OCI-LY7 (cell line): ENCODE results near the gene GM2A. TPM values are rescaled to one million over a fixed set of nuclear protein-coding genes. Genes with fewer than 3 reads are reported as not detected.

ENCODE experiments used
- BruUV-seq: library from RNA; stranded (reverse); fragments of 400-500 nt; replicated peaks from 2 replicates; lab custom pipeline; 2021; lab: Mats Ljungman, UMichigan
- CTCF ChIA-PET: fragments of 300-600 bp; sonication (Branson Sonifier 250); formaldehyde crosslinking; loops from one replicate; lab custom pipeline; 2022; ENCODE audit warnings: antibody characterized with exemption; ENCODE audit not compliant: unreplicated experiment; lab: Charles Lee
- POLR2A ChIA-PET: fragments of 300-600 bp; sonication (Branson Sonifier 250); formaldehyde crosslinking; loops from one replicate; lab custom pipeline; 2022; ENCODE audit warnings: antibody characterized with exemption; lab: Charles Lee
- DNase-seq: peaks from one replicate; pipeline ENCODE4 v3.0.0-alpha.2; 2015; ENCODE audit warnings: low spot score
- H2AFZ ChIP-seq: fragments of 200-600 bp; sonication (generic), shearing (Covaris generic); 2 replicates; pipeline ENCODE4 v1.6.1; 2014; ENCODE audit warnings: mild to moderate bottlenecking, antibody characterized with exemption, low read length, moderate library complexity
- H3K27ac ChIP-seq: fragments of 200-600 bp; sonication (generic); 2 replicates; pipeline ENCODE4 v1.5.1; 2014; ENCODE audit warnings: mixed run types, low read depth, mild to moderate bottlenecking, moderate library complexity, low read length, inconsistent platforms; ENCODE audit not compliant: poor library complexity, severe bottlenecking
- H3K36me3 ChIP-seq: fragments of 200-600 bp; sonication (generic); 2 replicates; pipeline ENCODE4 v1.6.1; 2014; ENCODE audit warnings: mild to moderate bottlenecking, antibody characterized with exemption, low read length, moderate library complexity, mixed read lengths; ENCODE audit not compliant: insufficient read depth
- H3K4me1 ChIP-seq: fragments of 200-600 bp; sonication (generic); 2 replicates; pipeline ENCODE4 v1.5.1; 2014; ENCODE audit warnings: mild to moderate bottlenecking, low read length; ENCODE audit not compliant: insufficient read depth, poor library complexity, severe bottlenecking
- H3K4me2 ChIP-seq: fragments of 200-600 bp; sonication (generic); 2 replicates; pipeline ENCODE4 v1.6.1; 2014; ENCODE audit warnings: mild to moderate bottlenecking, low read length
- H3K4me3 ChIP-seq: fragments of 200-600 bp; sonication (generic); 2 replicates; pipeline ENCODE4 v1.5.1; 2014; ENCODE audit warnings: mild to moderate bottlenecking, low read depth, low read length; ENCODE audit not compliant: poor library complexity, severe bottlenecking
- H3K79me2 ChIP-seq: fragments of 200-600 bp; sonication (generic); 2 replicates; pipeline ENCODE4 v1.6.1; 2016; ENCODE audit warnings: low read depth, mild to moderate bottlenecking, low read length, moderate library complexity, mixed read lengths; ENCODE audit not compliant: insufficient read depth
- H3K9me2 ChIP-seq: fragments of 200-600 bp; sonication (generic); 2 replicates; pipeline ENCODE4 v1.6.1; 2016; ENCODE audit warnings: mild to moderate bottlenecking, low read length, mixed read lengths; ENCODE audit not compliant: insufficient read depth
- H3K9me3 ChIP-seq: fragments of 200-600 bp; sonication (generic); 2 replicates; pipeline ENCODE4 v1.6.1; 2014; ENCODE audit warnings: mild to moderate bottlenecking, mixed run types, low read length, mixed read lengths
- H4K20me1 ChIP-seq: fragments of 200-600 bp; sonication (generic); 2 replicates; pipeline ENCODE4 v1.6.1; 2014; ENCODE audit warnings: mild to moderate bottlenecking, antibody characterized with exemption, low read length, moderate library complexity, mixed read lengths; ENCODE audit not compliant: insufficient read depth
- CTCF ChIP-seq: fragments of 200-600 bp; sonication (generic); conservative IDR thresholded peaks from 2 replicates; pipeline ENCODE4 v1.5.1; 2014; ENCODE audit warnings: mild to moderate bottlenecking, antibody characterized with exemption, low read length, moderate library complexity, mixed read lengths
- EZH2phosphoT487 ChIP-seq: fragments of 200-600 bp; sonication (generic); IDR thresholded peaks from 2 replicates; pipeline ENCODE4 v1.6.1; 2018; ENCODE audit warnings: low read depth, borderline replicate concordance, mild to moderate bottlenecking, mixed run types, antibody characterized with exemption, low read length, moderate library complexity, mixed read lengths
- intact Hi-C: fragments of 100-400 bp; cut with micrococcal nuclease; formaldehyde crosslinking; loops from one replicate; pipeline ENCODE4 v1.10.0; 2022; ENCODE audit not compliant: unreplicated experiment
- total RNA-seq, 2 experiments: library from RNA; depleted of rRNA in 1 of 2; stranded (reverse); fragments of >200 nt in 1 of 2; shearing (Covaris generic) in 1 of 2; gene quantifications; 2 replicates each; pipeline ENCODE4 v1.2.3, GENCODE V29; 2014 to 2022

Gene GM2A
- total RNA-seq, 2 experiments from 2014 or later = 52.4 to 64.5 TPM

DNA sequence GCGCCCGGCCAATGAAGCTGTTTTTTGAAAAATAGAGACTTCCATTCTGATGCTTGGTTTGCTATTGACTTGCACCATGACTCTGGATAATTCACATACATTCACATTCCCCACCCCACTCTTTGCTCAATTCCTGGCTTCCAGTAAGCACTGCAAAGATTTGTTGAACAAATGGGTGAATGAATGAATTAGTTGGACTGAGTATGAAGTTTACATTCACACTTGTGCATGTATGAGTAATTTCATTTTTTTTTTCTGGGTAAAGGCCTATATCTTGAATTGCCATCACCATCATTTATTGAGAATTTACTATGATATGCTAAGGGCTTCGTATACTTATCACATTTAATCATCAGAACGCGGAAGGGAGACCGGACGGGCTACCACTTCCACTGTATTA is 15.3 kb upstream of the GM2A start:
- Histone ChIP-seq H3K4me1 (peaks cover 88% of the 10 kb centered on the region), H3K4me2 (peak overlapping the region; percentile 69), H3K79me2 (no peaks in the 10 kb centered on the region), H2AFZ (peak overlapping the region; percentile 25; the same call in 1 of the 2 replicates), H4K20me1 (no peaks in the 10 kb centered on the region), H3K4me3 (peak overlapping the region; percentile 49), H3K9me3 (no peaks in the 10 kb centered on the region), H3K27ac (peak overlapping the region; percentile 72), H3K9me2 (no peaks in the 10 kb centered on the region), H3K36me3 (no peaks in the 10 kb centered on the region)
- TF ChIP-seq EZH2phosphoT487 (no peak), CTCF (no peak)
- ChIA-PET POLR2A (interaction anchor here (0.7 to 13.2 kb wide), 19 partner anchors 8 to 122 kb away, joined by 3 to 272 read pairs (median 6); partner anchors contain the start of genes CCDC69 and GM2A), CTCF (interaction anchor here (0.5 to 2.2 kb wide), 7 partner anchors 15 to 248 kb away, joined by 3 to 17 read pairs (median 3); partner anchors contain the start of gene CCDC69)
- BruUV-seq = no TSS peak
- intact Hi-C loops = loop anchor here (1.0 kb wide), 1 partner anchor 41 kb away; no protein-coding TSS in a partner anchor
- DNase-seq = no peak

DNA sequence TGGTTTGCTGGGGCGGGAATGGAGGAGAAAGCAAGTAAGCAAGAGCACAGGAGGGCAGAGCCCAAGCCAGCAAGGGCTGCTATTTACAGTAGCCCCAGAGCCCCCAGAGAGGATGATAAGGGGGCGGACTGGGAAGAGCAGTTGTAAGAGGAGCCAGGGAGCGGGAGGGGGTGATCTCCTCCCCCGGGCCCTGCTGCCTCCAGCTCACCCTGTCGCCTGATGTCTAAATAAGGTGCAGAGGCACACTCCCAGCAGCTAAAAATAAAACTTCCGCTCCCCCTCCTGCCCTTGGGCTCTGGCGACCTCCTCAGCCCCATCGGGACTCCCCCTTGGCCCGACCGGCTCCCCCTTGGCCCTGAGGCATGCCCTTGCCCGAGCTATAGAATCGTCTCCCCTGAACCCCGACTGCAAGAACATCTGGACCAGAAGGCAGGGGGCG is 14.7 kb upstream of the GM2A start:
- H3K4me1 ChIP-seq = peaks cover 88% of the 10 kb centered on the region
- no peaks in the 10 kb centered on the region for H3K9me2 ChIP-seq
- DNase-seq = peak; percentile 63
- BruUV-seq = no TSS peak
- peak overlapping the region; percentile 72 for H3K27ac ChIP-seq
- intact Hi-C loops = loop anchor here (1.0 kb wide), 1 partner anchor 42 kb away; no protein-coding TSS in a partner anchor
- no peaks in the 10 kb centered on the region for H3K9me3 ChIP-seq
- CTCF ChIA-PET = interaction anchor here (0.7 to 2.2 kb wide), 11 partner anchors 16 to 123 kb away, joined by 3 to 17 read pairs (median 4); partner anchors contain the start of gene CCDC69
- peak overlapping the region; percentile 69 for H3K4me2 ChIP-seq
- H2AFZ ChIP-seq = peak overlapping the region; percentile 25; the same call in 1 of the 2 replicates
- POLR2A ChIA-PET = interaction anchor here (0.7 to 13.2 kb wide), 16 partner anchors 9 to 123 kb away, joined by 3 to 272 read pairs (median 6); partner anchors contain the start of genes CCDC69 and GM2A
- peak overlapping the region; percentile 49 for H3K4me3 ChIP-seq
- no peaks in the 10 kb centered on the region for H3K36me3 ChIP-seq
- TF ChIP-seq CTCF (peak; percentile 36), EZH2phosphoT487 (no peak)
- no peaks in the 10 kb centered on the region for H4K20me1 ChIP-seq
- H3K79me2 ChIP-seq = no peaks in the 10 kb centered on the region
